AG04449 (cell line): Measurements from ENCODE around the gene NNMT.
A peak's percentile ranks its signal among the peaks of the same experiment; 100 is the strongest.

Experiments used
- CTCF ChIA-PET: fragments of 350-600 bp; formaldehyde crosslinking; extraction: SDS; loops from one replicate; lab custom pipeline; 2021; ENCODE audit warnings: antibody characterized with exemption; lab: Yijun Ruan, JAX
- POLR2A ChIA-PET: fragments of 400-600, 350-600 bp; formaldehyde crosslinking; extraction: SDS; loops from one replicate; lab custom pipeline; 2020; ENCODE audit warnings: antibody characterized with exemption, inconsistent platforms; lab: Yijun Ruan, JAX
- DNase-seq: peaks from one replicate; pipeline ENCODE4 v3.0.0-alpha.2; 2010; ENCODE audit warnings: low read depth, low spot score
- H3K4me3 ChIP-seq: 2 replicates; pipeline ENCODE4 v1.5.1; 2011; ENCODE audit warnings: low read depth, mild to moderate bottlenecking, control low read depth, low read length
- TF ChIP-seq, protein P1 (sequence below): IDR thresholded peaks from one replicate; pipeline ENCODE4 v1.5.1; 2011; ENCODE audit warnings: mild to moderate bottlenecking, moderate library complexity, low read length, control low read depth, inconsistent platforms; ENCODE audit not compliant: insufficient read depth; ENCODE audit errors: missing control alignments

The NNMT gene

DNA sequence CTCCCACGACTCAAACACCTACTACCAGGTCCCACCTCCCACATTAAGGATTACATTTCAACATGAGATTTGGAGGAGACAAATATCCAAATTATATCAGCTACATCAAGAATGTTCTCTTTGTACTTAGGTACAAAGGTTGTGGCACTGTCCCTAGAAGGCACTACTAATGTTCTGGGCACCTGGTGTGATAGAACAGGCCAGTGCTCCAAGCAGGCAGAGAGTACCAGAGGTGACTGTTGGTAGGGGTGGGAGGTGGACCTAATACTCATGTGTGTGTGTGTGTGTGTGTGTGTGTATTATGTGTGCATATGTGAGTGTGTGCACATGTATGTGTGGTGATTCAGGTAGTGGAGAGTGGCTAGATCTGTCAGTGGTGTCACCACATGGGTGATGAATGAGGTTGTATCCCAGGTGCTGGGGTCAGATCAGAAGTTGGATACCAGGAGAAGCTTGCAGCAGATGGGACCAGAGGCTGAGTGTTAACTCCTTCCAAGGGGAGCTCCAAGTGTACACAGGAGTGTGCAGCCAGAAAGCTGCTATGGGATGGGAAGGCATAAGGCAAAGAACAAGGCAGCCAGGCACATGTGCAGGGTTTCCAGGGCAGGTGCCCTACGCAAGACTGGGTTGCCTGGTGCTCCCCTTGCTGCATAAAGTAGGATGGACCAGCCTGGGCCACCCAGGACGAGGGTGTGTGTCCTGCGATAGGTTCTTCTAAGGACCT is 17.7 kb upstream of the NNMT start:
- POLR2A ChIA-PET, result interaction anchor here (1.0 kb wide), 1 partner anchor 44 kb away, joined by 3 read pairs; no protein-coding TSS in a partner anchor
- no peak for DNase-seq
- CTCF ChIA-PET, result interaction anchor here (0.6 to 10.5 kb wide), 7 partner anchors 10 to 482 kb away, joined by 3 to 91 read pairs (median 3); no protein-coding TSS in a partner anchor
- TF ChIP-seq, protein P1, sequence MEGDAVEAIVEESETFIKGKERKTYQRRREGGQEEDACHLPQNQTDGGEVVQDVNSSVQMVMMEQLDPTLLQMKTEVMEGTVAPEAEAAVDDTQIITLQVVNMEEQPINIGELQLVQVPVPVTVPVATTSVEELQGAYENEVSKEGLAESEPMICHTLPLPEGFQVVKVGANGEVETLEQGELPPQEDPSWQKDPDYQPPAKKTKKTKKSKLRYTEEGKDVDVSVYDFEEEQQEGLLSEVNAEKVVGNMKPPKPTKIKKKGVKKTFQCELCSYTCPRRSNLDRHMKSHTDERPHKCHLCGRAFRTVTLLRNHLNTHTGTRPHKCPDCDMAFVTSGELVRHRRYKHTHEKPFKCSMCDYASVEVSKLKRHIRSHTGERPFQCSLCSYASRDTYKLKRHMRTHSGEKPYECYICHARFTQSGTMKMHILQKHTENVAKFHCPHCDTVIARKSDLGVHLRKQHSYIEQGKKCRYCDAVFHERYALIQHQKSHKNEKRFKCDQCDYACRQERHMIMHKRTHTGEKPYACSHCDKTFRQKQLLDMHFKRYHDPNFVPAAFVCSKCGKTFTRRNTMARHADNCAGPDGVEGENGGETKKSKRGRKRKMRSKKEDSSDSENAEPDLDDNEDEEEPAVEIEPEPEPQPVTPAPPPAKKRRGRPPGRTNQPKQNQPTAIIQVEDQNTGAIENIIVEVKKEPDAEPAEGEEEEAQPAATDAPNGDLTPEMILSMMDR, result no peak
- no peak overlapping the region for H3K4me3 ChIP-seq

DNA sequence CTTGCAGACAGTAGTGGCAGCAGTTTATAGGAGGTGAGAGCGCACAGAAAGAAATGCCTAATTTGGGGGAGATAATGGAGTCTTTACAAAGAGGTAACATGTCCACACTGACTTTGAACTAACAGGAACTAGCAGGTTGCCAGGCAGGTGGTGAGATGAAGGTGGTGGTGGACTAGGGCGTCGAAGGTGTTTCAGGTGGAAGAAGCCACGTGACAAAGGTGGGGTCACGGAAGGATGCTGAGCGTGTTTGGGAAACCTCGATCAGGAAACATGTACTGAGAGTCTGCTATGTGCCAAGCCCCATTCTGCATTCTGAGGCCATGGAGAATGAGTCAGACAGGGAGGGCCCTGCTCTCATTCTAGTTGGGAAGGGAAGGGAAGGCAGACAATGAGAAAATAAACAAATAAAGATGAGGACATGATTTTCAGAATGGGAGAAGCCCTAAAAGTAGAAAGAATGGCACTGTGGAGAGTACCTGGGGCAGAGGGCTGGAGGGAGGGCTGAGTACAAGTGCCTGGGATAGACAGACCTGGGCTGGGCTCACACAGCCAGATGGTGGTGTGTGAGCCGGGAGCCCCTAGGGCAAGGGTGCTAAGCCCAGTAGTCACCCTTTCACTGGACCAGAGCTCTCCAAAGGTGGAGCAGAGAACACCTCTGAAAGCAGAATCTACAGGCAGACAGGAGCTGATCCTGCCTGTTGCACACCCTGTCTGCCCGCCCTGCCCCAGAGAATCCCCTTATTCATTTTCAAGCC is 16.2 kb upstream of the NNMT start:
- DNase-seq, result no peak
- CTCF ChIA-PET, result interaction anchor here (0.7 to 10.5 kb wide), 28 partner anchors 8 to 484 kb away, joined by 3 to 91 read pairs (median 6); no protein-coding TSS in a partner anchor
- POLR2A ChIA-PET, result interaction anchor here (1.4 kb wide), 1 partner anchor 16 kb away, joined by 8 read pairs; the partner anchor contains the start of gene NNMT
- no peak overlapping the region for H3K4me3 ChIP-seq
- TF ChIP-seq, protein P1, result no peak

DNA sequence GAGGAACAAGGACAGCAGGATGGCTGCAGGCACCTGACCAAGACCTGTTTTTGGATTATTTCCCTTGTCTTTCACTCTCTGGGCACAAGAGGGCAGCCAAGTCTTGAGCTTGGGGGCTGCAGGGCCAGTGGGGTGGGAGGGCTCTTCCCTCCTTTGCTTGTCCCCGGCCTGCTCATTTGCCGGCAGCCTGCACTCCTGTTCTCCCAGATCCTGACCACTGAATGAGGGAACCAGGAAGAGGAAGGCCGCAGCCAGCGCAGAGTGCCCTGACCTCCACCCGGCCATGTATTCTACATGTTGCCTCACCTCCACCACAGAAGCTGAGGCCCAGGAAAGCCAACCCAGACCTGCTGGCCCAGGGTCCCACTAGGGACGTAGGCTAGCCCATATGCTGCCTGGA is 15.5 kb upstream of the NNMT start:
- H3K4me3 ChIP-seq, result no peak overlapping the region
- CTCF ChIA-PET, result interaction anchor here (0.6 to 10.5 kb wide), 37 partner anchors 9 to 483 kb away, joined by 3 to 91 read pairs (median 4); partner anchors contain the start of gene NNMT
- POLR2A ChIA-PET, result interaction anchor here (1.4 kb wide), 1 partner anchor 15 kb away, joined by 8 read pairs; the partner anchor contains the start of gene NNMT
- TF ChIP-seq, protein P1, result peak; percentile 83
- DNase-seq, result no peak

DNA sequence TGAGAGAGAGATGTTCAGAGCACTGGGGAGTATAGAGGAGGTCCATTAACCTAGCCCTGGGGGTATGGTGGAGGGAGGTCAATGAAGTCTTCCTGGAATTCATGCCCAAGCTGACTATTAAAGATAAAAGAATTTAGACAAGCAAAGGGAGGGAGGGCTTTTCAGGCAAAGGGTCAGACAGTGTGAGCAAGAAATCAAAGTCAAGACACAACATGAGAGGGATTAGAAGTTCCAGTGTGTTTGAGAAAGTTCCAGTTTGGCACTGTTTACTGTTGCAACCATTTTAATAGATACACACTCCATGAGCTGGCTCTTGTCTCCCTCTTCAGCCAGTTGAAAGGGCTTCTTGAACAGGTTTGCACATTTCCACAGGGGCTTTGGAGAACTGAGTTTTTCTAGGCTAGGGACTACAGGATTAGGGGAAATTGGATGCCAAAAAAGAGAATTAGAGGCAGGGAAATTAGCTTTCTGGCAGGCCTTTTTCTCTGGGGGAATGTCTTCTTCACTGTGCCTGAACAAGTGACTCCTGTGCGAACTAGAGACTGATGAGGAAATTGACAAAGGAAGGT is 14.7 kb upstream of the NNMT start:
- no peak for DNase-seq
- POLR2A ChIA-PET, result interaction anchor here (1.4 kb wide), 1 partner anchor 14 kb away, joined by 8 read pairs; the partner anchor contains the start of gene NNMT
- TF ChIP-seq, protein P1, result no peak
- CTCF ChIA-PET, result interaction anchor here (0.6 to 10.5 kb wide), 36 partner anchors 8 to 482 kb away, joined by 3 to 91 read pairs (median 4); partner anchors contain the start of gene NNMT
- H3K4me3 ChIP-seq, result no peak overlapping the region

DNA sequence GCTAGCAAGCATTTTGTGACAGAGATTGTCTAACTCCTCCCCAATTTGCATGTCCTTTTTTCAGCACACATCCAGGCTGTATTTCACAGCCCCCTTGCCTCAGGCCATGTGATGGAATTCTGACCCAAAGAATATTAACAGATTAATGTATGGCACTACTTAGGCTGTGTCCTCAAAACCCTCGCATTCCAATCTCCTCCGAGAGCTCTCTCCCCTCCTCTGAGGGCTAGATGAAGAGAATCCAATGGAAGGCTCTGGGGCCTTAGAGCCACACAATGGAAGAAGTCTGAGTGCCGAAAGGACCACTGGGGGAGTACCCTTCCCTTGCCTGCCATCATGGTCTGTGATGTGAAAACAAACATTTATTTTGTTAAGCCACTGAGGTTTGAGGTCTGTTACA is 13.7 kb upstream of the NNMT start:
- POLR2A ChIA-PET, result interaction anchor here (1.2 kb wide), 1 partner anchor 14 kb away, joined by 3 read pairs; the partner anchor contains the start of gene NNMT
- H3K4me3 ChIP-seq, result no peak overlapping the region
- CTCF ChIA-PET, result interaction anchor here (0.8 to 10.5 kb wide), 8 partner anchors 13 to 481 kb away, joined by 3 to 91 read pairs (median 4); partner anchors contain the start of gene NXPE2
- TF ChIP-seq, protein P1, result no peak
- no peak for DNase-seq
